Thoracic aorta (tissue), 2 donors: ENCODE results near the gene ATP2B2. TPM values are rescaled to one million over a fixed set of nuclear protein-coding genes. Genes with fewer than 3 reads are reported as not detected.
"Not testable (repeated sequence)": the region's sequence is repeated elsewhere in the genome, so short reads cannot be mapped to it uniquely, and the experiment has no call there.

Source experiments
- ATAC-seq: fragments of 150-250 bp; one replicate; pipeline ENCODE4 v1.8.0; 2017; ENCODE audit warnings: low read depth; ENCODE audit not compliant: insufficient number of reproducible peaks, low FRiP score
- DNase-seq: peaks from one replicate; pipeline ENCODE4 v3.0.0-alpha.2; 2020; ENCODE audit warnings: low spot score
- H3K27ac ChIP-seq, 2 donors: fragments of 200-600 bp; sonication (generic); 1 replicate in 1 of 2; 2 replicates in 1 of 2; pipeline ENCODE4 v1.5.1; 2016; ENCODE audit warnings: mild to moderate bottlenecking in 2 of 2, moderate library complexity in 2 of 2
- H3K27me3 ChIP-seq: fragments of 200-600 bp; sonication (generic); replicated peaks from 2 replicates; pipeline ENCODE4 v1.6.0; 2016; ENCODE audit warnings: mild to moderate bottlenecking; ENCODE audit not compliant: insufficient read depth
- H3K36me3 ChIP-seq: fragments of 200-600 bp; sonication (generic); one replicate; pipeline ENCODE4 v1.5.1; 2016
- H3K4me1 ChIP-seq, 2 donors: fragments of 200-600 bp; sonication (generic); 1 replicate in 1 of 2; 2 replicates in 1 of 2; pipeline versions ENCODE4 v1.5.1 to v1.6.0; 2016; ENCODE audit warnings: low read depth in 2 of 2, mild to moderate bottlenecking in 1 of 2; ENCODE audit not compliant: control insufficient read depth in 1 of 2
- H3K4me3 ChIP-seq: fragments of 200-600 bp; sonication (generic); 2 replicates; pipeline ENCODE4 v1.5.1; 2016; ENCODE audit warnings: mild to moderate bottlenecking
- H3K9me3 ChIP-seq: fragments of 200-600 bp; sonication (generic); 2 replicates; pipeline ENCODE4 v1.5.1; 2016
- CTCF ChIP-seq: fragments of 200-600 bp; sonication (generic); IDR thresholded peaks from one replicate; pipeline ENCODE4 v1.5.1; 2019; ENCODE audit warnings: antibody characterized with exemption
- total RNA-seq, 2 donors: library from RNA; depleted of rRNA; stranded (reverse); fragments of >200 nt; gene quantifications; one replicate each; pipeline versions ENCODE4 v1.1.0 to v1.2.3, GENCODE V29; 2016

The ATP2B2 gene
- total RNA-seq, 2 donors from 2014 or later: not detected

DNA sequence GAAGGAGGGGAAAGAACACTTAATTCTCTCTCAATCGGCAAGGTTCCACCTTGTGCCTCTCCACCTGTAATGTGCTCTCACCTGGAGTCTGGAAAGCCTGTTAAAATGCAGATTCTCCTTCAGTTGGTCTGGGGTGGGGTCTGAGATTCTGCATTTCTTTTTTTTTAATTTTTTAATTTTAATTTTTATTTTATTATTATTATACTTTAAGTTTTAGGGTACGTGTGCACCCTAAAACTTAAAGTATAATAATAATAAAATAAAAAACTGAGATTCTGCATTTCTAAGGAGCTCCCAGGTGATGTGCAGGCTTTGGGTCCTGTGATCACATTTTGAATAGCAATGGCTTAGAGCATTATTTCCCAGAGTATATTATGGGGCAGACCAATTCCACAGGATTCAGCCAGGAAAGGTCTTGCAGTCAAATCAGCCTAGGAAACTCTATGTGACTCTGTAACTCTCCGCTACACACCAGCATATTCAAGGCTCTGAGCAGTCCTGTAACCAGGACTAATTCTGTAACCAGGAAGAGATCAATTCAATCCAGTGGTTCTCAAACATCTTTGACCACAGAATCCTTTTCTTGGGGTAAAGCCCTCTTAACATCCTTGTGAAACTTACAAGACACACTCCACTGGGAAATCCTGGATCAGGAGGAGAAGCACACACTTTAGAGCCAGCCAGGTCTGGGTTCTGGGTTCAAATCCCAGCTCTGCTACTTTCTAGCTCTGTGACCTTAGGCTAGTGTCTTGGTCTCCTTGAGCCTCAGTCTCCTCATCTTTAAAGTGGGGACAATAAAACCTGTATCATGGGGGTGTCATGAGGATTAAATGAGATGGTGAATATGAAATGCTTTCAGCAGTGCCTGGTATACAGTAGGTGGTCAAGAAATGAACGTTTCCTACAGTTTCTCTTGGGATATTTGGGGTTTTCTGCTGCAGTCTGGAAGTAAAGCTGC, 122.2 kb downstream of the ATP2B2 start:
- no peak overlapping the region for H3K4me3 ChIP-seq
- TF ChIP-seq CTCF: no peak
- no peaks in the 10 kb centered on the region for H3K27me3 ChIP-seq
- no peak for ATAC-seq
- H3K4me1 ChIP-seq: no peaks in the 10 kb centered on the region
- peaks cover 11% of the 10 kb centered on the region for H3K9me3 ChIP-seq
- H3K36me3 ChIP-seq: no peaks in the 10 kb centered on the region
- no peak for DNase-seq
- H3K27ac ChIP-seq: no peak overlapping the region

DNA sequence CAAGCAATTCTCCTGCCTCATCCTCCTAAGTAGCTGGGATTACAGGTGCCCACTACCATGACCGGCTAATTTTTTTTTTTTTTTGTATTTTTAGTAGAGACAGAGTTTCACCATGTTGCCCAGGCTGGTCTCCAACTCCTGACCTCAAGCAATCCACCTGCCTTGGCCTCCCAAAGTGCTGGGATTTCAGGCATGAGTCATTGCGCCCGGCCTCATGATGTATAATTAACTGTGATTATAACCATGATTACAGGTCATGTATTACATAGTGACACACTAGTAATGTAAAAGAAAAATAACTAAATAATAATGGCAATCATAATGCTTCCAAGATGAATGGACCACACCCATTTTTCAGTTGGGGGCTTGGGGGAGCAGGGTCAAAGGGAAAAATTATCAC, 122.9 kb downstream of the ATP2B2 start:
- not testable (repeated sequence) for H3K4me3 ChIP-seq, H3K4me1 ChIP-seq, H3K36me3 ChIP-seq, H3K27ac ChIP-seq, DNase-seq, H3K27me3 ChIP-seq, H3K9me3 ChIP-seq, ATAC-seq

GRCh38 chr3:10381336-10381735, 124.0 kb downstream of the ATP2B2 start:
- Histone ChIP-seq H3K4me1 (no peaks in the 10 kb centered on the region), H3K9me3 (no peaks in the 10 kb centered on the region), H3K36me3 (no peaks in the 10 kb centered on the region), H3K27ac (no peak overlapping the region), H3K27me3 (no peaks in the 10 kb centered on the region), H3K4me3 (no peak overlapping the region)
- no peak for TF ChIP-seq CTCF
- ATAC-seq (no peak), DNase-seq (no peak)

DNA sequence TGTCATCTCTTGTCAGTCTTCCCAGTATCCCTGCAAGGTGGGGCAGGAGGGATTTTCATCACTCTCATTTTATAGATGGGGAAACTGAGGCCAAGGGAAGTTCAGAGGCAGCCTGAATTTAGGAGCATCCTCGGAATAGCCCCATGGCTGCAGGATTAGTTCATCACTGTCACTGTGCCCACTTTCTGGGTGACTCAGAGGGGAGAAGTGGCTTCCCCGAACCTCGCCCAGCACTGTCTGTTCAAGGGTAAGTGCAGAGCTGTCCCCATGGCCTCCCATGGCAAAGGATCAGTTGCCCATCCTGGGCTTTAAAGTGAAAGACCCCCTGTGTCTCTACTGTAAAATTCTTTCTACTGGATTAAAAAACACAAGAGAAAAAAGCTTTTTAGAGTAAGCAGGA, 124.5 kb downstream of the ATP2B2 start:
- no peak overlapping the region for H3K27ac ChIP-seq
- H3K4me3 ChIP-seq: no peak overlapping the region
- DNase-seq (no peak), ATAC-seq (no peak)
- no peak for TF ChIP-seq CTCF
- no peaks in the 10 kb centered on the region for H3K4me1 ChIP-seq
- H3K36me3 ChIP-seq: no peaks in the 10 kb centered on the region
- H3K9me3 ChIP-seq: no peaks in the 10 kb centered on the region
- H3K27me3 ChIP-seq: no peaks in the 10 kb centered on the region

DNA sequence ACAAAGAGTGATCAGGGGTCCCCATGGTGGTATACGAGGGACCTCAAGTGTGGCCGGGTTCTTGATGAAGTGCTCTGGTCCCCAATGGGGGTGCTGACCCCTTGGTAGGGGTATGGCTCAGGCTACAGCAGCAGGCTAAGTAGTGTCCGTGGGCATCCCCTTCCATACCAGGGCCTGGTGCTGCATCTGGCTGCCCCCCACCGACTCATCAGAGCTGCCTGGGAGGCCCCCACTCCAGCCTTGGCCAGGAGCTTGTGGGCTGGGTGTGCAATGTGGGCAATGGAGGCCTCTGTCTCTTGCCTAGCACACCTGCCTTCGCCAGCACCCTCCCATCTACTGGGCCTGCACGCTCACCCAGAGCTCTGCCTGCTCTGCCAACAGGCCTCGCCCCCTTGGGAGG, 125.4 kb downstream of the ATP2B2 start:
- TF ChIP-seq CTCF: no peak
- H3K27me3 ChIP-seq: no peaks in the 10 kb centered on the region
- H3K4me1 ChIP-seq: no peaks in the 10 kb centered on the region
- ATAC-seq: no peak
- no peaks in the 10 kb centered on the region for H3K9me3 ChIP-seq
- DNase-seq: no peak
- H3K27ac ChIP-seq: no peak overlapping the region
- H3K36me3 ChIP-seq: no peaks in the 10 kb centered on the region
- no peak overlapping the region for H3K4me3 ChIP-seq
